HG03558 (cell line): Measurements from ENCODE around the gene PTPA.
"Not testable (repeated sequence)": the region's sequence is repeated elsewhere in the genome, so short reads cannot be mapped to it uniquely, and the experiment has no call there.

Experiments
- ATAC-seq: cut with Tn5 transposase; IDR thresholded peaks from one replicate; pipeline ENCODE4 v1.9.1; 2021; ENCODE audit warnings: moderate number of reproducible peaks; ENCODE audit not compliant: unreplicated experiment; ENCODE audit errors: extremely low read depth

Gene PTPA

DNA sequence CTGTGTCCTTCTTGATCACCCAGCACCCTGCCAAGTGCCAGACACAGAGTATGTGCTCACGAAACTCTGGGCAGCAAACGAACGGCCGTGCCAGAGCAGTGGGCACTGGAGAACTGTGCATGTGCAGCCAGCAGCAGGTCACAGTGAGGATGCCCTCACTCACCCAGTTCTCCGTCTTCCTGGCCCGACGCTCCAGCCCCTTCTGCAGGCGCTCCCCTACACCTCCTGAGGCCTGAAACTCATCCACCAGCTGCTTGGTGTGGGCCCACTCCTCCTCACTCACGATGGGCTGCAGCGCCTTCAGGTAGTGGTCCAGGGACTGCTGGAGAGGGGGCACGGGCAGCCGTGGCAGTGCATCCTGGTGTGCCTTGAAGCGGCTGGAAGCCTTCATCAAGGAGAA, 3.6 kb upstream of the PTPA start:
- ATAC-seq = no peak

DNA sequence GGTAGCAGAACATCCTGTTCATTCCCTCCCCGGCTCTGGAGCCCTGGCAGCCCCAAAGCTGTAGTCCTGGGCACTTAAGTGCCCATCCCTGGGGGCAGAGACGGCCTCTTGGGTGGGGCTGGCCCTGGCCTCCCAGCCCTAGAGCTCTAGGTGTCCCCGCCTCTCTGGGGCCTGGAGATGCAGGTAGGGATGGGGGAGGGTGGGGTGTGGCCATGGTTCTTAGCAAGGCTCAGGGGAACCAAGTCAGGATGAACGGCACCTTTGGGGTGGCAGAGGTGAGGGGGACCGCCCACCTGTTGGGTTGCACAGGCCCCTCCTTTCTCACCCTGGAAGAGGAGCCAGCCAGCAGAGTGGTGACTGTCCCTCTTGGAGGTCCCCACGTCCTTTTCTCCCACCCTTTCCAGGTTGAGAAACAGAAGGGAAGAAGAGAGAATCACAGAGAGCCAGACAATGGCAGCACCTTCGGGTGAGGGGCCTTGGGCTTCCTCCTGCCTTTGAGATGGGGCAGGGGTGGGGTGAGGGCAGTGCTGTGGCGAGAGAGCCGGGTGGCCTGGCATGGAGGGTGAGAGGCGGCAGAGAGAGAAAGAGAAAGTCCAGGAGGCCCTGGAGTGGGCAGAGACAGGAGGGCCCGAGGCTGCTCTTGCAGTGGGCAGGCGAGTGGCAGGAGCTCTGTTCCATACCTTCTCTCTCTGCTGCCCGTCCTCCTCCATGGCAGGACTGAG, 3.0 kb upstream of the PTPA start:
- ATAC-seq = no peak

DNA sequence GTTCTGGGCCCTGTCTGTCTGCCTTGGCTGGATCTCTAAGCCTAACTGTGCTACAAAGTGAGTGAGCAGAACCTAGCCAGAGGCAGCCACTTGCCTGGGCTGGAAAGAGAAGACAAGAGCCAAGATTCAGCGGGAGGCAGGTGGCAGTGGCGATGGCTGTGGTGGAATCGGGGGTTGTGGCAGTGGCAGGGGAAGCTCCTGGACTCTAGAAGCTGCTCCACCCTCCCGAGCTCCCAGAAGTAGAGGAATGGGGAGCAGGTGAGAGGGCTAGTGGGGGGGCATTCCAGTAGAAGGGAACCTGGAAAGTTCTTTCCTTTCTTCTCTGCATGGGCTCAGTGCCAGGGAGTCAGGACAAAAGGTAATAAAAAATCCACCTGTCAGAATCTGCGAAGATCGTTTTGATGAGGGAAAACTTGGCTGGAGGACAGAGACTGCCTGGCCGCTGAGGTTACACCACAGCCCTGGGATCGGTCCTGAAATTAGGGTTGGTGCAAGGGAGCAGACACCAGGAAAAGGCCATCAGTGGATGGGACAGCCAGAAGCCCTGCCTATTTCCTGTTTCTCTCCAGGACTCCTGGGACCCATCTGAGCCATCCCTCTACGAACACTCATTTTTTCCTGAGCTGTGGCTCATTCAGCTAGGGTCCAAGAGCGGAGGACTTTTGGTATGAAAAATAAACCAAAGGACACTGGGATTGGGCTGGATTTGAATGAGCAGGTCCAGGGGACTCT, 2.2 kb upstream of the PTPA start:
- ATAC-seq = no peak

DNA sequence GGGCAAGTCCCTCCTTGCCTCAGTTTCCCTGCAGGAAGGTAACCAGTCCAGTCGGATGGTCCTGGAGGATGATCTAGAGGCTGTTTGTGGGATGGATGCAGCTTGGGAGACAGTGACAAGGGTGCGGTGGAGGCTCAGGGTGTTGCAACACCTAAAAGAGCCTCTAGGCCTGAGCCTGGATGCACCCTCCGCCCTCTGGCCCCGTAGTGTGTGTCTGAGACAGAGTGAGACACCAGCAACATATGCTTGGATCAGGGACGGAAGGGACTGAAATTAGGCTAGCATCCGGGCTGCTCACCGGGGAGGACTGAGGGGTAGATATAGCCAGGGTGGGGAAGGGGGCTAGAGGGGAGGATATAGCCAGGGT, 1.7 kb upstream of the PTPA start:
- no peak for ATAC-seq

DNA sequence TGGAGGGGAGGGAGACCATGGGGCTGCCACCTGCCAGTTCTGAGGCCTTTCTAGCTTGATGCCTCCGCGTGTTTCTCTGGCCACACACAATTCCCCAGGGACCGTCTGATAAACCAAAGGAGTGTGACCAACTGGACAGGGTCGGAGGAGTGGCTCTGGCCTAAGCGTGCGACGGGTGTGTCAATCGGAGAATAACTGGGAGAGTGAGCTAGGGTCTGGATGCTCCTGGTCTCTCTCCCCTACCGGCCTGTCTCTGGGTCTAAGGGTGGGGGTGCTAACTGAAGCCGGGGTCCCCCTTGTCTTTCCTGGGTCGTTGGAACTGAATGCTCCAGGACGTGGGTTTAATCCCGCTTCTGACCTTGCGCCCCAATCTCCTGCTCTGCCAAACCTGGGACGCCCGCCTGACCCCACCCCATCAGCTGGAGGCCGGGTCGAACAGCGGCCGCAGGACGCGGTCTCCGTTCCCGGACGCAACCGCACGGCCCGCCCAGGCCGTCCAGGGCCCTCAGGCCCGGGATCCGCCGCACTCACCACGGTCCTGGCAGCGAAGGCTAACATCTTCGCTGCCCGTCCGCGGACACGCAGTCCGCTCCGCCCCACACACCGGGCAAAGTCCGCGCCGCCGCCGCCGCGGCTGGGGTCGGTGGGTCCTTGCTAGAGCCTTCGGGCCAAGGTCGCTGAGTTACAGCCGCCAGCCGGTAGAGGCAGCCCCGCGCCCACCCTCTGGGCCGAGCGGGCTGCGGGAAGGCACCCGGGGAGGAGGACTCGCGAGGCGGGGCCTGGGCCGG, 1.1 kb upstream of the PTPA start:
- no peak for ATAC-seq

DNA sequence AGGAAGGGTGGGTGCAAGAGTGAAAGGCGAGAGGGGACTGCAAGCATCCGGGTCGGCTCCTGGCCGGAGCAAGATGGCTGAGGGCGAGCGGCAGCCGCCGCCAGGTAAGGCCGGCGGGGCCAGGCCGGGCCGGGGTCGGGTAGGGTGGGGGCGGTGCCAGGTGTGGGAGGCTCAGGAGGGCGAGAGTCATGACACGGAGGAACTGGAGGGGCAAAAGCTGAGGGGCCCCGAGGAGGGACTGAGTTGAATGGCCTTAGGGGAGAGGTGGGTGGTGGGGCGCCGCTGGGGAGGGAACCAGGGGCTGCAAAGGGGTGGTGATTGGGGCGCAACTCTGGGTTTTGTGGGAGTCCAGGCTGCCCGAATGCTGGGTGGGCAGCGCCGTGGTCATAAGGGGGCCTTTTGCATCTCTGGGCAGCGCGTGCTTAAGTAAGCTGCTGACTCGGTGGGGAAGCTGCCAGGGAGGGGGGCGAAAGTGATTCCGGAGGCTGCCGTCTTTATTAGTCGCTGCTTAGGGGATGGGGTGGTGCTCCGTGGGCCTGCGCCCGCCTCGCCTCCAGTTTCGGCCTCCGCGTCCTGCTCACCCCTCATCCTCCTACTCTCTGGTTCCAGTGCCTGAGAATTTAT, 425 bp downstream of the PTPA start:
- ATAC-seq = no peak

DNA sequence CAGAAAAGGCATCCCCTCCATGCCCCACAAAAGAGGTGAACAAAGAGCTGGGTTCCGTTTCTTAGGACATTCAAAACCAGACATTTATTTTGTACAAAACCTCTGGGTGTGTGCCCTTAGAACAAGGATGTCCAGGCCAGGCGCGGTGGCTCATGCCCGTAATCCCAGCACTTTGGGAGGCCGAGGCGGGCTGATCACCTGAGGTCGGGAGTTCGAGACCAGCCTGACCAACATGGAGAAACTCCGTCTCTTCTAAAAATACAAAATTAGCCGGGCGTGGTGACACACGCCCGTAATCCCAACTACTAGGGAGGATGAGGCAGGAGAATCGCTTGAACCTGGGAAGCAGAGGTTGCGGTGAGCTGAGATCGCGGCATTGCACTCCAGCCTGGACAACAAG, 1.3 kb downstream of the PTPA start:
- ATAC-seq = not testable (repeated sequence)

DNA sequence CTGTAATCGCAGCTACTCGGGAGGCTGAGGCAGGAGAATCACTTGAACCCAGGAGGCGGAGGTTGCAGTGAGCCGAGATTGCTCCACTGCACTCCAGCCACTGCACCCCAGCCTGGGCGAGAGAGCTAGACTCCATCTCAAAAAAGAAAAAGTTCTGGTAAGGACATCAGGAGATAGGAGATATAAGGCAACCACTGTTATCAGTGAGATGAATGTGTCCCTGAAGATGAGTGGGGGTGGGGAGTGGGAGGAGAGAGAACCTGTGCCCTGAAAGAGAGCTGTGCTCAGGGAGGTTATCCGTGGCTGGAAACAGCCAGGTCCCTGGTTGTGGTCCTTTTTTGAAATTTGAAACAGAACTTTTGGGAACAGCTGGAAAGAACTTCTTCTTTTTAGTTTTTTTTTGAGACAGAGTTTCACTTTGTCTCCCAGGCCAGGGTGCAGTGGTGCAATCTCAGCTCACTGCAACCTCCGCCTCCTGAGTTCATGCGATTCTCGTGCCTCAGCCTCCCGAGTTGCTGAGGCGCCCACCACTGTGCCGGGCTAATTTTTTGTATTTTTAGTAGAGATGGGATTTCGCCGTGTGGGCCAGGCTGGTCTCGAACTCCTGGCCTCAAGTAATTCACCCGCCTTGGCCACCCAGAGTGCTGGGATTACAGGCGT, 2.6 kb downstream of the PTPA start:
- no peak for ATAC-seq

DNA sequence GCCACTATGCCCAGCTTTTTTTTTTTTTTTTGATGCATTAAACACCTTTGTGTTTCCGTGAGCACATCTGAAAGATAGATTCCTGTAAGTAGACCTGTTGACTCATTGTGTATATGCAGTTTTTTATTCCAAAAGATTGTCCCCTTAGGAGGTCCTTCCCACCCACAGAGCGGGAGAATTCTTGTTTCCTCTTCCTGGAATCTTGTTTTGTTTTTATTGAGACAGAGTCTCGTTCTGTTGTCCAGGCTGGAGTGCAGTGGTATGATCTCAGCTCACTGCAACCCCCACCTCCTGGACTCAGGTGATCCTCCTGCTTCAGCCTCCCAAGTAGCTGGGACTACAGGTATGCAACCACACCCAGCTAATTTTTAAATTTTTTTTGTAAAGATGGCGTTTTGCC, 7.6 kb downstream of the PTPA start:
- no peak for ATAC-seq

DNA sequence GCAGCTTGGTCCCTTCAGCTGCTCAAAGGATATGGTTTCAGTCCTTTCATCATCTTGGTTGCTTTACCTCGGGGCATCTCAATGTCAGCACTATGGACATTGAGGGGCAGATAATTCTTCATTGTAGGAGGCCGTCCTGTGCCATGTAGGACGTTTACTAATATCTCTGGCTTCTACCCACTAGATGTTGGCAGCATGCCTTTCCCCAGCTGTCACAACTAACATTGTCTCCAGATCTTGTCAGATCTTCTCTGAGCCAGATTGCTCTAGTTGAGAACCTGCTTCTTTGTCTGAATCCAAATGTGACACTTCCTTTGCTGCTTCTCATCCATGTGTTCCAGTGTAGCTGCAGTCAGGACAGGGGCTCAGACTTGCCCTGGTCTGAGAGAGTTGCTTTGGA, 10.3 kb downstream of the PTPA start:
- no peak for ATAC-seq

DNA sequence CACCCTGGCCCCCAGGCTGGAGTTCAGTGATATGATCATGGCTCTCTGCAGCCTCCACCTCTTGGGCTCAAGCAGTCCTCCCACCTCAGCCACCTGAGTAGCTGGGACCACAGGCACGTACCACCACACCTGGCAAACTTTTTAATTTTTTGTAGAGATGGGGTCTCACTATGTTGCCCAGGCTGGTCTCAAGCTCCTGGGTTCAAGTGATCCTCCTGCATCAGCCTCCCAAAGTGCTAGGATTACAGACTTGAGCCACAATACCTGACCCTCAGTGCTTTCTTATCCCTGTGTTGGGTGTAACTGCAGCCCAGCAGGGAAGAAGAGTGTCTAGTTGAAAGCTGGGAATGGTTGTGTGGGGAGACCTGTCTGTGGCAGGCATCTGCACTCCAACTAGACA, 10.9 kb downstream of the PTPA start:
- ATAC-seq = no peak

DNA sequence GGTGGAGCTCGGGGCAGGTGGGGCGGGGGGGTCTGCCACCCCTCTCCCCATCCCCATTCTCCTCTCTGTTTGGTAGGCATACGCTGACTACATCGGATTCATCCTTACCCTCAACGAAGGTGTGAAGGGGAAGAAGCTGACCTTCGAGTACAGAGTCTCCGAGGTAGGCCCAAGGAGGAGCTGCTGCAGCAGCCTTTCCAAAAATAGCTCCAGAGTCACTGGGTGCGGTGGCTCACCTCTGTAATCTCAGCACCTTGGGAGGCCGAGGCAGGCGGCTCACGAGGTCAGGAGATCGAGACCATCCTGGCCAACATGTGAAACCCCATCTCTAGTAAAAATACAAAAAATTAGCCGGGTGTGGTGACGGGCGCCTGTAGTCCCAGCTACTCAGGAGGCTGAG, 11.8 kb downstream of the PTPA start:
- ATAC-seq = not testable (repeated sequence)

DNA sequence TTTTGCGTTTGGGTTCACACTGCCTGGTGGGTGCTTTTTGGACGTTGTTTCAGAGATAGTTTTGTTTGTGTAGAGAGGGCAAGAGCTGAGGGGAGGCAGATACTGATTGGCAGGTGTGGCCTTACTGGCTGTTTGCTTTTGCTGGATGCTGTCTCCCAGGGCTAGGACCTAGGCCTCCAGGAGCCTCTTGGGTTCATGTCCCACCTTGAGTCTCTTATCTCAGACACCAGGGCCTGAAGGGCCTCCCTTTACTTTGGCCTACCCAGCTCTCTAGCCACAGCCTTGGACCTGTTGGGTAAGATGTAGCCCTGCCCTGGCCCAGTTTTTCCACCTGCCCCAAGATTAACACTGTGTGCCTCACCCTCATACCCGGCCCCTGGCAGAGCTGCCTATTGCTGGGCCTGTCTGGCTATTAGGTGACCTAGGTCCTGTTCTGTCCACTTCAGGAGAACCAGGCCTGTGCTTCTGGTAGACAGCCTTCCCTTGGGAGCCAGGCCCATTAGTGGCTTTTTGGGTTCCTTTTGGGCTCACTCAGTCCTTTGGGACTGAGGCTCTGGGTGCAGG, 13.4 kb downstream of the PTPA start:
- no peak for ATAC-seq

DNA sequence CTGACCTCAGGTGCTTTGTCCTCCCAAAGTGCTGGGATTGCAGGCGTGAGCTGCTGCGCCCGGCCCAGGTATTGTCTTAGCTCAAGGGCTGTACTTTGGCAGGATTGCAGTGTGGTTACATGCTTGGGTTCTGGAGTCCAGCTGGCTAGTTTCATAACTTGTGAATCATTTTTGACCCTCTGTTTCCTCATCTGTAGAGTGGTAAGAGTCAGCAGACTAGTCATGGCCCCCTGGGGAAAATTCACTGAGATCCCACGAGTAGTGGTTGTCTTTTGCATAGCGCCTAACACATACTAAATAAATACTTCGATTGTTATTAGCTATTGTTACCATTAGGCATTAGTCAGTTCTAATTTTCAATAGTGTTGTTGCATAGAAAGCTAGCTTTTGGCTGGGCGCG, 14.3 kb downstream of the PTPA start:
- no peak for ATAC-seq

DNA sequence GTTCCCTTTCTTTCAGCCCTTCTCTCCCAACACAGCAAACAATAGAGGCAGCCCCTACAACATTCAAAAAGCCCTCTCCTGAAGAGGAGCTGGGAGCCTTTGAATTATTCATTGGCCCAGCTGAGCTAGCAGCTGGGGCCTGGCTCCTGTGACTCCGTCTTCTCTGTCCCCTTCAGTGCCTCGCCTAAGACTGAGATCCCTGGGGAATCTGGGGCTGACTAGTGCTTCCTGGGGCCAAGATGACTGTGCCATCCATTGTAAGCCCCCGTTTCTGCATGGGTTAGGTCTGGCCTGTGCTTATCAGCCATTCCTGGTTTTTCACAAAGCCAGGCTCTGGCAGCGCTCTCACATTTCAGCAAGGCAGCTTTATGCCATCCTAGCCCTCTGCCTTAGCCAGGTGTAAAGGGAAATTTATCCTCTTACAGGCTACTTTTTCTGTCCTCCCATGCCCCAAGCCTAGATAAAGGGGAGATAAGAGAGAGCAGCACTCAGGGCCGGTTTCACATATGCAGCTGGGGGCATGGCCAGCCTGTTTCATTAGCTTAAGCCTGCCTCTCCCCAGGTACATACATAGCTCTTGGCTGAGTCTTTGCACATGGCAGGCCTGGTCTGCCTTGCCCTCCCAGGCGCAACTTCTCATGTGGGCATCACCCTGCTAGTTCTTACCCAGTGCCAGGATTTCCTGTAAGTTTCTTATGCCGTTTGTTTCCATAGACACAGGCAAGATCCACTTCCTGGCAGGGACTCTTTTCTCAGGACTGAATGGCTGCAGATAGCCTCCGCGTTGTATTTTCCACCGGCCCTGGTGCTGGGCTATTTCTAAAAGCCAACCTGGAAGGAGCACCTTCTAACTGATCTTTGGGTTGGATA, 15.8 kb downstream of the PTPA start:
- no peak for ATAC-seq

DNA sequence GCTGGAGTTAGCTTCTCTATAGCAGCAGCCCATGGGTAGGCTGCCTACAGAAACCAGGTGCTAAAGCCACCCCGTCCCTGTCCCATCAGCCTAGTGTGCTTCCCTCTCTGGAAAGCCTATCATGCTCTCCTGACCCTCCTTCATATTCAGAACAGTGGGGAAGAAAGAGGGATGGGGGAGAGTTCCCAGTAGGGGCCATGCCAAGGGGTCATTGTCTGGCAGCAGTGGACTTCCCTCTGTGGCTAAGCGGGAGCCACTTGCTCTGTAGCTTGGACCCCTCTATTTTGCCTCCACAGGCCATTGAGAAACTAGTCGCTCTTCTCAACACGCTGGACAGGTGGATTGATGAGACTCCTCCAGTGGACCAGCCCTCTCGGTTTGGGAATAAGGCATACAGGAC, 17.5 kb downstream of the PTPA start:
- no peak for ATAC-seq

DNA sequence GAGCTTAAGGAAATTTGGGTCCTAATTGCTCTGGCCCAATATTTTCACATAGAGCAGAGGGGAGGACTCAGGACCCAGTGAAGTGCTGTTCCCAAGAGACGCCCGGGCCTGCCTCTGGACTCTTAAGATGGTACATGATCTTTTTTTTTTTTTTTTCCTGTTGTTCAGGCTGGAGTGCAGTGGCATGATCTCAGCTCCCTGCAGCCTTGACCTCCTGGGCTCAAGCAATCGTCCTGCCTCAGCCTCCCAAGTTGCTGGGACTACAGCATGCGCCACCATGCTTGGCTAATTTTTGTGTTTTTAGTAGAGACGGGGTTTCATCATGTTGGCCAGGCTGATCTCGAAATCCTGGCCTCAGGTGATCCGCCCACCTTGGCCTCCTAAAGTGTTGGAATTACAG, 19.1 kb downstream of the PTPA start:
- not testable (repeated sequence) for ATAC-seq

DNA sequence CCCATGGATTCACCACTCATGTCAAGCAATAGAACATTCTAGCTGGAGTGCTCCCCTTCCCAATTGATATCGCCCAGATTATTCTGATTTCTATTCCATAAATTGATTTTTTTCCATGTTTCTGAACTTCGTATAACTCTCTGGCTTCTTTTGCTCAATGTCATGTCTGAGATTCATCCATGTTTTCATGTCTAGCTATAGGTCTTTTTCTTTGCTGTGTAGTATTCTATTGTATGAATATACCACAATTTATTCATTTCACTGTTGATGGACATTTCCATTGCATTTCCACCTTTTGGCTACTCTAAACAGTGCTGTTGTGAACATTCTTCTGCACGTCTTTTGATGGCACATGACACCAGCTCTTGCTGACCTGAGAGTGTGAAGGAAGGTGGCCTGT, 19.6 kb downstream of the PTPA start:
- no peak for ATAC-seq
